ENCODE data around the gene NEURL1.
"Not testable (repeated sequence)": the region's sequence is repeated elsewhere in the genome, so short reads cannot be mapped to it uniquely, and the experiment has no call there.

The NEURL1 gene

DNA sequence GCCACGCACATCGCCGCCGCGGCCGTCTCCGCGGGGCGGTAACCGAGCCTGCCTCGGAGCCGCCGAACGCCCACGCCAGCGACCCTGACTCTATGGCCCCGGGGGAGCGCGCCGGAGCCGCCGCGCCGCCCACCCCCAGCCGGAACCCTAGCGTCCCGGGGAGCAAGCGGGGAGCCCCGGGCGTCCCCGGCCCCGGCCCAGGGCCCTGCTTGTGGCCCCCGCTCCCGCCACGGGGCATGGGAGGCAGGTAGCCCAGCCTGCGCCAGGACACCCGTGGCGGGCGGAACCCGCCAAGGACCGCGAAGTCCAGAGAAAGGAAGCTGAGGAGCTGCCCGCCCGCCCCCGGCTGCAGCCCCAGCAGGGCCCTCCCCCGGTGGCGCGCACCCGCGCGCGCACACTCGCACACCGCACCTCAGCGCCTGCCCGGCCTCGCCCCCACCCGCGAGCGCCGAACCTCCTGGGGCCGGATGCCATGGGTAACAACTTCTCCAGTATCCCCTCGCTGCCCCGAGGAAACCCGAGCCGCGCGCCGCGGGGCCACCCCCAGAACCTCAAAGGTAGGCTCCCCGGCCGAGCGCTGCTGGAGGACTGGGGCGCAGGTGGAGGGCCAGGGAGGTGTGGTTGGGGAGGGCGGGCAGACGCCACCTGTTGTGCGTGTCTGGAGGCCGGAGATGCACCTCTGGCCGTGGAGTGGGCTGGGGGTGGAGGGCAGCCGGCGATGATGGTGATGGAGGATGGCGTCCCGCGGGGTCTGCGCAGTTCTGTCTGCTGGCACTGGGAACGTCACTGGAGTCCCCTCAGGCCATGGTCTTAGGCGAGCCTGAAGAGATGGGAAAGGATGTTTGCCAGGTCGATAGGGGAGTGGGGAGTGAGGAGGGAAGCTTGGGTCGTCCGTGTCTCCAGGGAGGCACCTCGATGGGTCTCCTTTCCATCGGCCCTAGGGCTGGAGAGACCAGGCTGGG lies 692 bp downstream of the NEURL1 start:
- no peak for DNase-seq (ENCODE audit: low spot score)

DNA sequence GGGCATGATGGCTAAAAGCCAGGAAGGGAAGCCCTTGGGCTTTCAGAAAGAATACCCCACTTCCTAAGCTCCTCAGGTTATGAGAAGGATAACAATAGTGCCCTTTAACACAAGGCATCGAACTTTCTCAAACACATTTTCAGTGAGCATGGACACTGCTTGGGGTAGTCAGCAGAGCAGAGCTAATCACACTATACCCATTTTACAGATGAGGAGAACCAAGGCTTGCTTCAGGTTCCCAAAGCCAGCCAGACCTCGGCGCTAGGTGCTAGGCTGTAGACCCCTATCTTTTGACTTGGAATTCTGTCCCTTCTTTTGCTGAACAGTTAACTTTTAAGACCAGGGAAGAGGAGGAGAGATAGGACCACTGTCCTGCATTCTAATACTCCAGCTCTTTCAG lies 1.8 kb downstream of the NEURL1 start:
- DNase-seq (ENCODE audit: low spot score) = no peak

DNA sequence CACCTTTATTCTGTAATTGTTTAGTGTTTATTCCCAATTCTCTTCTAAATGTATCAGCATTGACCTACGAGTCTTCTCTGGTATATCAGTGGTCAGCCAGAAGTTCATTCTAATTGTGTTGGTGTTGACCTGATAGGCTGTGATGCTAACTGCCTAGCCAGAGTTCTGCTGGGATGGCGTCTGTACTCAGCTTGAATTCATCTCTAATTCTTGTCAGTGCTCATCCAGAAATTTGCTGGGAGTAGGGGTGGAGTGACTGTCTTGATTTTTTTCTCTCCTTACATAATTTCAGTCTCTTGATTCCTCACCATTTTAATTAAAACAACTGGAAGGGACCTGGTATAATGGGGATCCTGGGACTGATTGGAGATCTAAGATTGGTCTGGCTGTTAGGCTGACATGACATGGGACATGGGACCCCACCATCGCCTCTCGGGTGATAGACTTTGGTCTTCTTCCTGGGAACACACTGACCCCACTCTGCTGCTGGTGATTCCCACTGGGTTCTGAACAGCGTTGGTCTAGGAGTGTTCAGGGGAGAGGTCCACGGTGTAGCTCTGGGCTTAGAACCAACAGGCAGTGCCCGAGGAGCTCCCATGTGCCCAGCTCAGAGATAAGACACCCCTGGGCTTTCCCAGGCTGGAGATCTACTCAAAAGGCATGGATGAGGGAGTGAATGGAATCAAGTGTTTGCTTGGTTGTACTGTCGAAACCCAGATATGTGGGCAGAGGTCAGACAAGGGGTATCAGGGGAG lies 3.8 kb downstream of the NEURL1 start:
- DNase-seq (ENCODE audit: low spot score) = no peak

DNA sequence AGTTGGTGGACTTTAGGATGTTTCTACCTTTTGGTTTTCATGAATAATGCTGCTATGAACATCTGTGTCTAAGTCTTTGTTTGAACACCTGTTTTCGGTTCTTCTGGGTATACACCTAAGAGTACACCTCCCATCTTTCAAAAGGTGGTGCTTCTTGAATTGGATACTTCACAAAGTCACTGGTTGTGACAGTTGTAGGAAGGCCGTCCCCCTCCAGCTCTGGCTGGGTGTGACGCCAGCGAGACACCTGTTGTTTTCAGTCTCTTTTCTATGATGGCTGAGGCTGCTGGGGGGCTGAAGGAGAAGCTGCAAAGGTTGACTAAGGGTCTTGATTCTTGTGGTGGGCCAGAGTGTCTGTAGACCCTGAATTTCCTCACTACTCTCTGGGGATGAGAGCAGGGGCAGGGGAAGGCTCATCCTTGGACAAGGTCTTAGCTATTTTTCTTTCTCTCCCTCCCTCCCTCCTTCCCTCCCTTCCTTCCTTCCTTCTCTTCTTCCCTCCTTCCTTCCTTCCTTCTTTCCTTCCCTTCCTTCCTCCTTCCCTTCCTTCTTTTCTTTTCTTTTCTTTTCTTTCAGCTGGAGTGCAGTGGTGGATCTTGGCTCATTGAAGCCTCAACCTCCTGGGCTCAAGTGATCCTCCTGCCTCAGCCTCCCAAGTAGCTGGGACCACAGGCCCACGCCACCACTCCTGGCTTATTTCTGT lies 5.6 kb downstream of the NEURL1 start:
- no peak for DNase-seq (ENCODE audit: low spot score)

DNA sequence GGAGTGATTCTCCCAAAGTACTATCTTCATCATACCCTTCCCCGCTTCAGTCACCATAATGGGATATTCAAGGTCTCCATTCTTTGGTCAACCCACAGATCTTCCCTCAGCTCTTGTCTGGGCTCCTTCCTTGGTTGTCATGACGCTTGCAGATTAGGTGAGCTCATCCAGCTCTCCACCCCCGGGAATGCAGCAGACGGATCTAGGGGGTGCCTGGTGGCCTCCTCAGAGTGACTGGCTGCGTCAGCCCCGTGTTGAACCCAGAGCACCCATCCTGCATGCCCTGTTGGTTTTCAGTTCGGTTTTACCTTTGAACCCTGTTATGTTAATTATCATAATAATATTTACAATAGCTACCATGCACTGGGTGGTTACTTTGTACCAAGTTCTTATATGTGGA lies 6.4 kb downstream of the NEURL1 start:
- DNase-seq (ENCODE audit: low spot score) = no peak

DNA sequence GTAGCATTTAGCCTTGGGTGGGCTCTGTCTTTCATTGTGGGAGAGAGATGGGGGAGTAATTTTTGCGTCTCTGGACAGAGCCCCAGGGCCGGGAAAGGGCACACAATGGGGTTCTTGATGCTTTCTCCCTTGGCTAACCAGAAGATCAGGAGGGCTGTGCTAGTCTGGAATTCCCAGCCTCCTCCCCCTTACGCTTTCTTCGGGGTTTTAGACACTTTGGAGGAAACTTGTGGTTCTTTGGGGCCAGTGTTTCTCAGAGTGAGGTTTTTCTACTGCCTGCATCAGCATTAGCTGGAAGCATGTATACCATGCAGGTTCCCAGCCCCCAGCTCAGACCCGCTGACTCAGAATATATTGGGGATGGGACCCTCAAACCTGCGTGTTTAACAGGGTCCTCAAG lies 7.0 kb downstream of the NEURL1 start:
- DNase-seq (ENCODE audit: low spot score) = no peak

DNA sequence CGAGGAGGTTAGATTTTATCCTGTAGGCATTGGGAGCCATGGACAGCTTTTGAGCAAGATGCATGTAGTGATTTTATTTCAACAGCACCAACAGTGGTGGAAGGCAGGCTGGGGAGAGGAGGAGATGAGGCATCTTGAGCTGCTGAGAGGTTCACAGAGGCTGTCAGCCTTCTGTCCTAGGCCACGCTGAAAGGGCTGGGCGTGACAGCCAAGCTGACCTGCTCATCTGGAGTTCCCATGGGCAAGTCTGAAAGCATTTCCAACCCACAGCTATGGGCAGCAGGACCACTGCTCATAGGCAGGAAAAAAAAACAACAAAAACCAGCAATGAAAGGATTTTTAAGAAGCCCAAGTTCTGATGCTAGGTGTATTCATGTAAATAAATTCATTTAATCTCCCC lies 7.7 kb downstream of the NEURL1 start:
- DNase-seq (ENCODE audit: low spot score) = no peak

DNA sequence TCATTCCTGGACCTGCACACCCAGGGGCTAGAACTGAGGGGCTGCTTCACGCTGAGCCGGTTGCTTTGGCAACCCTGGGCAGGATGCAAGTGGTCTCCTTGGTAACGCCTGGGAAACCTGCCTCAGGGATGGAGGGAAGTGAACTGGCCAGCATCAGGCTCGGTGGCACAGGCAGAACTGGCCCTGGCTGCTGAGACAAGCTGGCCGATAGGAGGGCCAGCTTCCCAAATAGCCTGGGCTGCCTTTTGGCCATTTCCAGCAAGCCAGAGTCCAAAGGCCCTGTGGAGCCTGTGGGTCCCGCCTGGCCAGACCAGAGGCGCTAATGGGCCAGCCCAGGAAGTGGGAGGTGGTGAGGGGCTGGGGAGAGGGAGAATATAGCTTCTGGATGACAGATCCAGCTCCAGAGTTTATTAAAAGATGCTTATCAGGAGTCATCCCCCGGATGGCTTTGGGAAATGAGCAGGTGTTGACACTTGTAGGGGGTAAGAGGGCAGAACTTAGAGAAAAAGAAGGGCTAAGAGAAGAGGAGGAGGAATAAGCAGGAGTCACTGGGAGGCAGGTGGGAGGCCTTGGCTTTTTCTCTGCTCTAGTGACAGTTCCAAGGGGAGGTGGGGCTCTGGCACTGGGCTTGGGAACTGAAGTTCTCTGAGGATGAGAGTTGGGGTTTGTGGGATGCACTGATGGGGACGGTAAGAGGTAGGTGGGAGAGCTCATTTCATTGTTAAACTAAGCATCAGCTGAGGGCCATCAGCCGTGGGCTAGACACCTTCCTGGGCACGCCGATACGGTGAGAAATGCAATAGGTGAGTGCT lies 9.6 kb downstream of the NEURL1 start:
- DNase-seq (ENCODE audit: low spot score) = no peak

DNA sequence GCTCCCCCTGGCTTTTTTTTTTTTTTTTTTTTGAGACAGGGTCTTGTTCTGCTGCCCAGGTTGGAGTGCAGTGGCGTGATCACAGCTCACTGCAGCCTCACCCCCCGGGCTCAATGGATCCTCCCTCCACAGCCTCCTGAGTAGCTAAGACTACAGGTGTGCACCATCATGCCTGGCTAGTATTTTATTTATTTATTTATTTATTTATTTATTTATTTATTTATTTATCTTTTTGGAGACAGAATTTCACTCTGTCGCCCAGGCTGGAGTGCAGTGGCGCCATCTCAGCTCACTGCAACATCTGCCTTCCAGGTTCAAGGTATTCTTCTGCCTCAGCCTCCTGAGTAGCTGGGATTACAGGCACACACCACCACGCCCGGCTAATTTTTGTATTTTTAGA lies 10.3 kb downstream of the NEURL1 start:
- DNase-seq (ENCODE audit: low spot score) = not testable (repeated sequence)

DNA sequence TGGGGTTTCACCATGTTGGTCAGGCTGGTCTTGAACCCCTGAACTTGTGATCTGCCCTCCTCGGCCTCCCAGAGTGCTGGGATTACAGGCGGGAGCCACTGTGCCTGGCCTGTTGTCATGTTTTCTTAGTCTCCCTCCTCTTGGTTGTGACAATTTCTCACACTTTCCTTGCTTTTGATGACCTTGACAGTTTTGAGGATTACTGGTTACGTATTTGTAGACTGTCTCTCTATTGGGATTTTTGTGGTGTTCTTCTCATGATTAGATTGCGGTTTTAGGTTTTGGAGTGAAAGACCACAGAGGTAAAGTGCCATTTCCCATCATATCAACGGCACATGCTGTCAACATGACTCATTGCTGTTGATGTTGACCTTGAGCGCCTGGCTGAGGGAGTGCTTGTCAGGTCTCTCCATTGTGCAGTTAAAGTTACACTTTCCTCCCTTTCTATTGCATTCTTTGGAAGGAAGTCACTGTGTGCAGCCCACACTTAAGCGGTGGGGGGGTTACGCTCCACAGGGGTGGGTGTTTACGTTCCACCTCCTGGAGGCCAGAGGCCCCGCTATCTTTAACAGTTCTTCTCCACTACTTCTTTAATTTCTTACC lies 10.8 kb downstream of the NEURL1 start:
- no peak for DNase-seq (ENCODE audit: low spot score)

DNA sequence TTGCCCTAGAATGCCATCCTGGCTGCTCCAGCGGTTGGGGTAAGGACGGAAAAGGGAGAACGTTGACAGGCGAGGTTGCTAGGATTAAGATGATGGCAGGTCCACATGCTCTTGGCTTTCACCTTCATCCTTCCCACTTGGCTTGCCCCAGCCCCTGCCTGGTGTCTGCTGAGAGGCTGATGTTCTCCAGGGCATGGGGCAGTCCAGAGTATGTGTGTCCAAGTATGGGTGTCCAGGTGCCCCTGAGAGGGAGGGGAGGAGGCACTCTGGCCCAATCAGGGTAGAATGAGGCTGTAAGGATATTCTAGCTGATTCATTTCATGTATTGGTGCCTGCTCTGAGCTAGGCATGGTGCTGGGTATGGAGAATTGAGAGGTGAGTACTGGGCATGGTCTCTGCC lies 12.6 kb downstream of the NEURL1 start:
- DNase-seq (ENCODE audit: low spot score) = no peak

DNA sequence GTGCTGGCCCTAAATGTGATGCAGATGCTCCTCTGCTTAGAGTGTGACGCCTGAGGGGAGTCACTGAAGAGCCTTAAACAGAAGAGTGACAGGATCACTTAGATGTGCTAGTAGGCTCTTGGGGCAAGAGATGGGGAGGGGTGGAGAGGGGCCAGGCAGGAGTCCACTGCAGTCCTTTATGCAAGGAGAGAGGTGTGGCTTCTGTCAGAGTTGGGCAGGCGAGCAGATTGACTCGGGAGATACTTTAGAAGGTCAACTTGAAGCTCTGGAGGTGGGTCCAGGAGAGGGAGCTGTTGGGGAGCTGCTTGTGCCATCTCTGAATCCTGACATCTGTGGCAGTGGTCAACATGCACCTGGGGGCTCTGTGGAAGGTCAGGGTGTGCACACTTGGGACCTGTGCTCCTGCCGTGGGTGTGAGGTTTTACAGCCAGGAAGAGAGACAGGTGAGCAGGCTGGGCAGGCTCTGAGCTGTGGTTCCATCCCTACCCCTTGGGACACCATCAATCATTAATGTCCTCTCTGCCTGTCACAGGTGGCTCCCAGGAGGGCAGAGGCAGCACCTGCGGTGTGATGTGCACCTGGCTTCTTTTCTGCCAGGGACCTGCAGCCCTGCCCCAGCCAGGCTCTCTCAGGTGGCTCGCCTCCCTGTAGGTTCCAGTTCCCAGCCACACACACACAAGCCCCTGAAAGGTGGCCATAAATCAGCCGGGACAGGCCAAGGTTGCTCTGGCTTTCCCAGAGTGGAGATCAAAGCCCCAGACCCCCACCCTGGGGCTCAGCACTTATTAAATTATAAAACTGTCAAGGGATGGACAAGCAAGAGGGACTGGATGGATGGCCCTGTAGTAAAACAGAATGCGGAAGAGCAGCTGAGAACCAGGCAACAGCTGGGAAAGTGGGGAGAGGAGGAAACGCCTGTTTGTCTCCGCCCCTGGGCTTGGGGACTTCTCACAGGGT lies 14.0 kb downstream of the NEURL1 start:
- no peak for DNase-seq (ENCODE audit: low spot score)

DNA sequence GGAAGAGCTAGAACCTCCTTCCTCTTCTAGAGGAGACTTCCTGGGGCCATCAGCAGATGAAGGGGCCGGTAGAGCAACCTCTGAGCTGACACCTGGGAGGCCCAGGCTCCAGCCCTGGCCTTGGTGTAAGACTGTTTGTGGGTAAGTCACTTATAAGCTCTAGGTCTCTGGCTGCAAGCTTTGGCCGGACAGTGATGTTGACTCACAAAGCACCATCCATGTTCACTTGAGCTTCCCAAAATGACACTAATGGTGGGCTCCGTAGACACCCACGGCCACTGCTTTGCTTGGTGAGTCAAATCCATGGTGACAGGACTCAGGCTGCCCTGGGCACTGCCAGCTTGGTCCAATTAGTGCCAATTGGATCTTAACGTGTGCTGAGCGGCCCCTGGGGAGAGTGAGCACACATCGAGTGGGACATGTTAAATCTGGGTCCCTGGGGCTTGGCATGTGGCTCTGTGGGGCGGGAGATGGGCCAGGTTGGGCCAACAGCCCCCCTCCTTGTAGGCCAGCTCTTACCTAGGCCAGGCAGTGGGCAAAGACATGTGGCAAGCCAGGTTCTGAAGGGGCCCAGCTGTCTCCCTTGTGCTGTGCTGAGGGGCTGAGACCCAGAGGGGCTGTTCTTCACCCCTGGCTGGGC lies 16.7 kb downstream of the NEURL1 start:
- DNase-seq (ENCODE audit: low spot score) = no peak

DNA sequence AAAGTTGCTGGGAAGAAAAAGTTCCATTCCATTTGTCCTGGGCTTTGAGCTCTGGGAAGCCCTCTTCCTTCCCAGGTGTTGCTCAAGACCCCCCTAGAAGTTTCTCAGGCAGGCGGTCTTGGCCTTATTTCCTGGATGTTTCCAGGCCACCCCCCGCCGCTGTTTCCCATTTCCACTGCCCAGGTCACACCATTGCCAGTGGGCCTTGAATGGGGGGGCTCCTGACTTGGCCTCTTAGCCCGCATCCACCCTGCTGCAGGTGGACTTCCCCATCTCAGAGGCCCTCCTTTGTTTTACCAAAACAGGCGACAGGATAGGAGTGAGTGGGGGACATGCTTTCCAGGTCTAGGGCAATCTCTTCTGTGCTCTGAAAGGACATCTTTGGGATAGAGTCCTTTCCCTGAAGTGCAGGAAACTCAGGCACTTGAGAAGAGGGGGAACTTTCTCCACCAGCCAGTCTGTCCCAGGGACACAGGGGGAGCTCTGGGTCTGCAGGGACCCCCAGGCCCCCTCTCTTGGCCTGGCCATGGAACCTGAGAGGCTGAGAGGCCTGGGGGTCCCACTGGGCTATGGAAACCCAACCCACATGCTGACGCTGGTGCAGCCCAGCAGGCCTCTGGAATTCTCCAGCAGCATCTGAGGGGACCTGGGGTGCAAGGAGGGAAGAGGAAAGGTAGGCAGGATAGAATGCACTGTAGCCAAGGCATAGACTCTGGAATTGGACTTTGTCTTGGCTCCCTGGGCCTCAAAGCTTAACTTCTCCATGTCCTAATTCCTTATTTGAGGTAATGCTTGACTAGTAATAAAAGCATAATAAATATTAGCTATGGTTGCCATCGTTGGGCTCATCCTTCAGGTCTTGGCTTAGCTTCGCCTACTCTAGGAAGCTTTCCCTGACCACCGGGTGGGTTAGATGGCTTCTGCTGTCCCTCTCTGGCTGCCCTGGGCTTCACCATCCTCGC lies 17.6 kb downstream of the NEURL1 start:
- DNase-seq (ENCODE audit: low spot score) = no peak

DNA sequence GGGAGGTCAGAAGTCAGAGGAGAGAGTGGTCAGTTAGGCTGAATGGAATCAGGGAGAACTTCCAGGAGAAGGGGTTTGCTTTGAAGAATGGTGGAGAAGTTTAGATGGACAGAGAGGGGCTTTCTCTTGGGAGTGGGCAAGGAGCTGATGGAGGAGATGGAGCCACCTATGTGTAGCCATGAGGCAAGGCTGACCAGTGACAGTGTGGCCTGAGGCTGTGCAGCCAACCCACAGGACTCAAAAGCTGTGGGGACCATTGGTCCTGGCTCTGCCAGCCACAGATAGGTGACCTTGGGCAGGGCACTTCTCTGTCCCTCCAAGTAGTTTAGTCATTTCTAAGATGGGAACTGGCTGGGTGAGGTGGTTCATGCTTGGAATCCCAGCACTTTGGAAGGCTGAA lies 18.7 kb downstream of the NEURL1 start:
- DNase-seq (ENCODE audit: low spot score) = no peak

DNA sequence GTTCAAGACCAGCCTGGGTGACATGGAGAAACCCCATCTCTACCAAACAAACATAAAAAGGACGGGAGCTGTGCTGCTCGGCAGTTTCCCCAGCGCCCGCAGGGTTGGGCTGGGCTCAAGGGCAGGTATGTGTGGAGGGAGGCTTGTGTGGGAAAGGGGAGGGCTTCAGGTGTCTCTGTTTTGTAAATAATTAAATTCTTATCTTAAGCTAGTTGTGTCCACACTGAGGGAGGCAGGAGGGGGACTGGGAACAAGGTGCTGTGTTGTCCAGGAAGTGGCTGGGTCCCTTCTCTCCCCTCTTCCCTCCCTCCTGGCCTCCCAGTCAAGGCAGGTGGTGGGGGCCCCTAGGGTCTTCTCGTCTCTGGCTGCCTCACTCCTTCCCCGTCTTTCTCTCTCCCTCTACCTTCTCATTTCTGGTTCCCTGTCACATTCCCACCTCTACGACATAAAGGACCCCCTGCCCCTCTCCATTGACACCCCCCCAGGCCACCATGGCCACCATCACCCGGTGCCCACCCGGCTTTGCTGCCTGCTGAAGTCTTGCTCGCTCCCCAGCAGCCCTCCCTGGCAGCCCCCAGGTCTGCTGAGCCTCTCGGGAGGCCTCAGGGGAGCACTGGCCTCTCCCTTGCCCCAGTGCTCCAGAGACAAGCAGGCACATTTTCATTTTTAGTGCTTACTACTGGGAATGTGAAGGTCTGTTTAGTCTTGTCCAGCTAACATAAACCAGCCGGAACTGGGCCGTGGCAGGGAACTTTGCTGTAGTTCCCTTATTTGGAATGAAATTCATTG lies 19.3 kb downstream of the NEURL1 start:
- DNase-seq (ENCODE audit: low spot score) = no peak

DNA sequence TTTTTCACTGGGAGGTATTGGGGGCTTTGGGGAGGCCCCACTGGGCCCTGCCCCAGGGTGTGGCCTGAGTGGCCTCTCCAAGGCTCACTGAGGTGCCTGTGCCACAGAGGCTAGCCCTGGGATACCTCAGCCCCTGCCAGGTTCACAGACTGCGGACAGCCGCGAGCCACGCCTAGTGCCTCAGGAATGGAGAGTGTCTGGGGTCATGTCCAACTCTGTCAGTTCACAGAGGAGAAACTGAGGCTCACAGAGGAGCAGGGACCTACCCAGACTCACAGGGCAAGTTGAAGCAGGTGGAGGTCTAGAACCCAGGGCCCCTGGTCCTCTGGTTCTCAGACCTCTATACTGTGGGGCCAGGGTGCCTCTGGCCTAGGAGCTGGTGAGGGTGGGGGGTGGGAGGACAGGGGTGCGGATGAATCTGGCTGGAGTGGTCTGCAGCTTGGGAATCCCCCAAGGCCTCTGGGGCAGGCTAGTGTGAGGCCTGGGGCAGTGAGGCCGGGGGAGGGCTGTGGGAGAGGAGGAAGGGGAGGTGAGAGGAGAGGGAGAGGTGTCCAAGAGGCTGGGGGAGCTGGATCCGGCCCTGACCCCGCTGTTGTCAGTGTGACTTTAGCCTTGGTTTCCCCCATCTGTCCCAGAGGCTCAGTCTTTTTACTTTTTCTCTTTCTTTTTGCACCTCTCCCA lies 20.0 kb downstream of the NEURL1 start:
- DNase-seq (ENCODE audit: low spot score) = no peak

Measured in hematopoietic multipotent progenitor cell treated with erythropoietin and hydrocortisone succinate and interleukin-3 and kit ligand, for 15 days (in vitro differentiated cells).